Right renal pelvis (tissue), 4 donors: ENCODE data around the gene ZFR2. TPM values are rescaled to one million over a fixed set of nuclear protein-coding genes. Genes with fewer than 3 reads are reported as not detected.

Source experiments
- DNase-seq, 4 donors: peaks; one replicate each; pipeline ENCODE4 v3.0.0-alpha.2; 2013; ENCODE audit warnings: low read depth in 4 of 4, low spot score in 3 of 4, missing footprints in 1 of 4
- polyA plus RNA-seq, 4 donors: library from polyadenylated mRNA; unstranded; fragments of 120-200 nt; gene quantifications; one replicate each; pipeline ENCODE4 v1.2.1, GENCODE V29; 2013; ENCODE audit not compliant: insufficient read length in 4 of 4

The ZFR2 gene
- polyA plus RNA-seq, 4 donors, result 1.3 to 1.8 (median 1.6) TPM

GRCh38 chr19:3796358-3796757 is 72.5 kb downstream of the ZFR2 start:
- no peak for DNase-seq

GRCh38 chr19:3793799-3794198 is 75.0 kb downstream of the ZFR2 start:
- DNase-seq, result no peak

GRCh38 chr19:3792114-3792513 is 76.7 kb downstream of the ZFR2 start:
- no peak for DNase-seq

GRCh38 chr19:3790941-3791340 is 77.9 kb downstream of the ZFR2 start:
- DNase-seq, result no peak

GRCh38 chr19:3790209-3790734 is 78.6 kb downstream of the ZFR2 start:
- DNase-seq, result no peak

- no peak for DNase-seq
Measured at GRCh38 chr19:3788996-3789778, 79.7 kb downstream of the ZFR2 start.

- no peak for DNase-seq
Measured at GRCh38 chr19:3785938-3786824, 82.7 kb downstream of the ZFR2 start, which contains the start of gene MATK. Gene MATK, minus strand, starts transcription at chr19:3786381. Its CDS starts 1,246 bp downstream, at chr19:3785135.

GRCh38 chr19:3785451-3785937 is 83.3 kb downstream of the ZFR2 start:
- DNase-seq, result no peak

- DNase-seq, result no peak
Measured at GRCh38 chr19:3784607-3785450, 84.0 kb downstream of the ZFR2 start.

GRCh38 chr19:3783660-3784584 is 84.9 kb downstream of the ZFR2 start:
- no peak for DNase-seq

- DNase-seq, result no peak
Measured at GRCh38 chr19:3782903-3783302, 85.9 kb downstream of the ZFR2 start.

GRCh38 chr19:3782330-3782729 is 86.5 kb downstream of the ZFR2 start:
- DNase-seq, result no peak

GRCh38 chr19:3781603-3782002 is 87.2 kb downstream of the ZFR2 start:
- no peak for DNase-seq

- DNase-seq, result no peak
Measured at GRCh38 chr19:3780786-3781304, 88.0 kb downstream of the ZFR2 start.

- no peak for DNase-seq
Measured at GRCh38 chr19:3778899-3779723, 89.7 kb downstream of the ZFR2 start.

GRCh38 chr19:3778104-3778867 is 90.6 kb downstream of the ZFR2 start:
- DNase-seq, result no peak

GRCh38 chr19:3776479-3777040 is 92.3 kb downstream of the ZFR2 start:
- no peak for DNase-seq
